Gastrocnemius medialis (tissue), 4 donors: Measurements from ENCODE around the gene PTPRM.

Source experiments
- POLR2A ChIP-seq, 2 donors: fragments of 450-650 bp; IDR thresholded peaks; one replicate each; pipeline ENCODE4 v1.6.1; 2017; ENCODE audit warnings: antibody characterized with exemption in 2 of 2, mild to moderate bottlenecking in 2 of 2, moderate library complexity in 2 of 2
- TF ChIP-seq, protein P1 (sequence below), 5 experiments: fragments of 450-650 bp in 3 of 5; fragments of 200-600 bp in 2 of 5; sonication (generic) in 2 of 5; IDR thresholded peaks in 4 of 5; conservative IDR thresholded peaks in 1 of 5; 1 replicate in 4 of 5; 2 replicates in 1 of 5; pipeline ENCODE4 v1.5.1; 2016 to 2019; ENCODE audit warnings: antibody characterized with exemption in 5 of 5, mild to moderate bottlenecking in 3 of 5, moderate library complexity in 3 of 5

GRCh38 chr18:7683753-7684152, 116.6 kb downstream of the PTPRM start:
- TF ChIP-seq, protein P1, sequence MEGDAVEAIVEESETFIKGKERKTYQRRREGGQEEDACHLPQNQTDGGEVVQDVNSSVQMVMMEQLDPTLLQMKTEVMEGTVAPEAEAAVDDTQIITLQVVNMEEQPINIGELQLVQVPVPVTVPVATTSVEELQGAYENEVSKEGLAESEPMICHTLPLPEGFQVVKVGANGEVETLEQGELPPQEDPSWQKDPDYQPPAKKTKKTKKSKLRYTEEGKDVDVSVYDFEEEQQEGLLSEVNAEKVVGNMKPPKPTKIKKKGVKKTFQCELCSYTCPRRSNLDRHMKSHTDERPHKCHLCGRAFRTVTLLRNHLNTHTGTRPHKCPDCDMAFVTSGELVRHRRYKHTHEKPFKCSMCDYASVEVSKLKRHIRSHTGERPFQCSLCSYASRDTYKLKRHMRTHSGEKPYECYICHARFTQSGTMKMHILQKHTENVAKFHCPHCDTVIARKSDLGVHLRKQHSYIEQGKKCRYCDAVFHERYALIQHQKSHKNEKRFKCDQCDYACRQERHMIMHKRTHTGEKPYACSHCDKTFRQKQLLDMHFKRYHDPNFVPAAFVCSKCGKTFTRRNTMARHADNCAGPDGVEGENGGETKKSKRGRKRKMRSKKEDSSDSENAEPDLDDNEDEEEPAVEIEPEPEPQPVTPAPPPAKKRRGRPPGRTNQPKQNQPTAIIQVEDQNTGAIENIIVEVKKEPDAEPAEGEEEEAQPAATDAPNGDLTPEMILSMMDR (IDR thresholded peaks at IDR 0.05 in 4 of 5, conservative IDR thresholded peaks at IDR 0.05 in 1 of 5), result no peak
- TF ChIP-seq POLR2A (IDR thresholded peaks at IDR 0.05), result no peak
